GM18907 (cell line): ENCODE data around the gene ACD.

Experiments
- ATAC-seq: cut with Tn5 transposase; IDR thresholded peaks from one replicate; pipeline ENCODE4 v1.9.1; 2021; ENCODE audit warnings: mild to moderate bottlenecking, moderate library complexity; ENCODE audit not compliant: unreplicated experiment

ACD gene

DNA sequence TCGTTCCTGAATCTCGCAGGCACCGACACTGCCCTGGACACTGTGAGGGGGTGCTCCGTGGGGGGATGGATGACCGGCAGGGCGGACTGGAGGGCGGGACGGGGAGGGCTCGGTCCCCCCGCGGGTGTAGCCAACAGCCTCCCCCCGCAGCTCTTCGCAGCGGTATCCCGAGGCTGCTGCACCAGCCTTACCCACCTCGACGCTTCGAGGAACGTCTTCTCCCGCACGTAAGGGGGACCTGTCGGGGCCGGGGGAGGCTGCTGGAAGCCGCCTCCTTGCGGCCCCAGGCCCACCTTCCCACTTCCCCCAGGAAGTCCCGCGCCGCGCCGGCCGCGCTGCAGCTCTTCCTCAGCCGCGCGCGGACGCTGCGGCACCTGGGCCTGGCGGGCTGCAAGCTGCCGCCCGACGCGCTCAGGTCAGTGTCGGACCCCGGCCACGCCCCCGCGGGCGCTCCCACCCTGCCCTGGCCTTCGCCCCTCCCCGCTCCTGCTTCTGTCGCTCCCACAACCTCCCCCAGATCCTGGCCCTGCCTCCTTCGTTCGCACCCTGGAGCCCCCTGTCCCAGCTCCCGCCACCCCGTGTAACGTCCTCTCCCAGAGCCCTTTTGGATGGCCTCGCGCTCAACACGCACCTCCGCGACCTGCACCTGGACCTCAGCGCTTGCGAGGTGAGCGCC is 11.8 kb downstream of the ACD start:
- ATAC-seq, result no peak

GRCh38 chr16:67647681-67648080 is 12.4 kb downstream of the ACD start:
- ATAC-seq, result no peak

DNA sequence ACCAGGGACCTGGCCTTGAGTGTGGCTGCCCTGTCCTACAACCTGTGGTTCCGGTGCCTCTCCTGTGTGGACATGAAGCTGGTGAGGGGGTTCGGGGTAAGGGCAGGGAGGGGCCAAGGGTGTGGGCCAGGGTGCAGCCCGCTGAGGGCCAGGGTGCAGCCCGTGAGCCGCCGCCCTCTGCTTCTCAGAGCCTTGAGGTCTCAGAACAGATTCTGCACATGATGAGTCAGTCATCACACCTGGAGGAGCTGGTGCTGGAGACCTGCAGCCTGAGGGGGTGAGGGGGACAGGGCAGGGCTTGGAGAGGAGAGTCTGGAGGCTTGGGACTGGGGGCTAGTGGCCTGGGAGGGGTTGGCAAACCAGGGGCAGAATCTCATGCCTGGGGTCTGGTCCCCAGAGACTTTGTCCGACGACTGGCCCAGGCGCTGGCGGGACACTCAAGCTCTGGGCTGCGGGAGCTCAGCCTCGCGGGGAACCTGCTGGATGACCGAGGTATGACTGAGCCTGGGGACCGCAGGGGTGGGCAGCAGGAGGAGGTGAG is 12.9 kb downstream of the ACD start:
- ATAC-seq, result no peak

DNA sequence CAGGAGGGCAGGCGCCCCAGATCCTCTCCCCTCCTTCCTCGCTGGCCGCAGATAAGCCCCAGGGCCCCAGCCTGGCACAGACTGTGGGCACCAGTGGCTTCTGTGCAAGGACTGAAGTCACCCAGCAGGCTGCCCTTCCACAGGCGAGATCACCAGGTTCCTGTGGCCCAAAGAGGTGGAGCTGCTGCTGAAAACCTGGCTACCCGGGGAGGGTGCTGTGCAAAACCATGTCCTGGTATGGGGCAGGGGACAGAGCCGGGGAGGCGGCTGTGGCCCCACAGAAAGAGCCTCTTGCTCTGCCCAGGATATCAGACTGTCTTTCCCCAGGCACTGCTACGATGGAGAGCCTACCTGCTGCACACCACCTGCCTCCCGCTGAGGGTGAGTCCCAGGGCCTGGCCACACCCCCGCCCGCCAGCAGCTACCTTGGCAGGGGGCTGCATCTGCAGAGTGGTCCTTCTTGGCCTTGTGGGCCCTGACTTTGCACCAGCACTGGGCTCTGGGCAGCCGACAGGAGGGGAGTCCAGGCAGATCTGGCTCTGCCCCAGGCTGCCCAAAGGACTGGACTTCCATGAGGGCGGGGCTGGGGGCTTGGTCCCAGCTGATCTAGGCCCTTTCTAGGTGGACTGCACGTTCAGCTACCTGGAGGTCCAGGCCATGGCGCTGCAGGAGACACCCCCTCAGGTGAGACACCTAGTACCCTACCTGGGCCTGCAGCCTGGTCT is 14.5 kb downstream of the ACD start:
- ATAC-seq, result peak; percentile 12

DNA sequence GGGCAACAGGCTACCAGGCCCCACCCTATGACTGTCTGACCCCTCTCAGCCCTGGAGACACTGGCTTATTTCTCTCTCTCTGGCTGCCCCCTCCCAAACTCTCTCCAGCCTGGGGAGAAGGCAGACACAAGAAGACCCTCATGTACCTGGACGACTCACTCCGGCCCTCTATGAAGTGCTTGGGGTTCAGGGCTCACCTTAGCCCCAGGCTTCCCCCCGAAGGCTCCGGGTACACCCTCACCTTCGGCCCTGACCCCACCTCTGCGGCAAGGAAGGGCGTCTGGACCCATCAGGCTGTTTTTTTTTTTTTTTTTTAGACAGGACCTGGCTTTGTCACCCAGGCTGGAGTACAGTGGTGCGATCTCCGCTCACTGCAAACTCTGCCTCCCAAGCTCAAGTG is 16.0 kb downstream of the ACD start:
- no peak for ATAC-seq

- no peak for ATAC-seq
These were observed 18.0 kb downstream of the ACD start for GRCh38 chr16:67641779-67642708.

GRCh38 chr16:67637625-67638024 is 22.4 kb downstream of the ACD start:
- no peak for ATAC-seq

DNA sequence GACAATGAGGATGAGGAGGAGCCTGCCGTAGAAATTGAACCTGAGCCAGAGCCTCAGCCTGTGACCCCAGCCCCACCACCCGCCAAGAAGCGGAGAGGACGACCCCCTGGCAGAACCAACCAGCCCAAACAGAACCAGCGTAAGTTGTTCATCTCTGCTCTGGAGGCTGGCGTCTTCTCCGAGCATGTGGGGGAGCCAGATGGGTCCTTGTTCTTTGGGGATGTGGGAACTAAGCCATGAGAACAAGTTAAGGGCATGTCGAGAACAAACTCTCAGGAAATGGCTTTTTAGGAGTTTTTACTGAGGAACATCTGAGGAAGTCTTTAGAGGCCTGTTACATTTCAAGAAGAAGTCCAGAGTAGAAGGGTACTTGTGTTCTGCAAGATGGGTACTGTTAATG is 23.3 kb downstream of the ACD start:
- no peak for ATAC-seq

- no peak for ATAC-seq
These were observed 27.5 kb downstream of the ACD start for GRCh38 chr16:67632415-67633172.

GRCh38 chr16:67628216-67628615 is 31.8 kb downstream of the ACD start:
- no peak for ATAC-seq

DNA sequence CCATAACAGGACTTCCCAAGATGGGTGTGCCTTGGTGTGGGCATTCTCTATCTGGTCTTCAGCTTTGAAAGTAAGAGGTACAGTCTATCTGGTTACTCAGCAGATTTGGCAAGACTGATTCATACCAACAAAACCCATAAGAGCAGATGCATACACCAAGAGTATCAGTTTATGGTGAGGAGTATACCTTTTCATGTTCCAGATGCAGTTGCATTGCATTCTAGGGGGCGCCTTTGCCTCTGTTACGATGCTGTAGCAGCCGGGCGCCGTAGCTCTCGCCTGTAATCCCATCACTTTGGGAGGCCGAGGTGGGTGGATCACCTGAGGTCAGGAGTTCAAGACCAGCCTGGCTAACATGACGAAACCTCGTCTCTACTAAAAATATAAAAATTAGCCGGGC is 46.3 kb downstream of the ACD start:
- ATAC-seq, result no peak

GRCh38 chr16:67608364-67608763 is 51.7 kb downstream of the ACD start:
- no peak for ATAC-seq
